Activated T-cell treated with anti-CD3 and anti-CD28 coated beads, Interleukin-2, amount 50 U/mL, for 72 hours (primary cell): Measurements from ENCODE around the gene PEAK3. TPM values are rescaled to one million over a fixed set of nuclear protein-coding genes. Genes with fewer than 3 reads are reported as not detected.

Experiments used
- ATAC-seq, 2 donors: fragments of 150-1000 bp; cut with Tn5 transposase; replicated peaks in 1 of 2; 2 replicates each; pipeline ENCODE4 v1.10.0; 2021; ENCODE audit warnings: moderate library complexity in 2 of 2, mild to moderate bottlenecking in 1 of 2
- DNase-seq, 2 donors: peaks; one replicate each; pipeline ENCODE4 v3.0.0; 2021 to 2022; ENCODE audit warnings: mixed read lengths in 1 of 2
- H3K27ac Mint-ChIP-seq: one replicate; pipeline ENCODE4 v1.8.0; 2022; ENCODE audit warnings: mild to moderate bottlenecking, moderate library complexity, mixed read lengths
- H3K27me3 Mint-ChIP-seq: one replicate; pipeline ENCODE4 v1.8.0; 2022; ENCODE audit warnings: low read depth, mixed read lengths
- H3K36me3 Mint-ChIP-seq, 2 donors: one replicate each; pipeline ENCODE4 v1.8.0; 2022; ENCODE audit warnings: mixed read lengths in 2 of 2, mild to moderate bottlenecking in 1 of 2; ENCODE audit not compliant: insufficient read depth in 2 of 2
- H3K4me1 Mint-ChIP-seq: one replicate; pipeline ENCODE4 v1.8.0; 2022; ENCODE audit warnings: low read depth, mixed read lengths
- H3K4me3 Mint-ChIP-seq, 2 donors: one replicate each; pipeline ENCODE4 v1.8.0; 2022; ENCODE audit warnings: mild to moderate bottlenecking in 2 of 2, mixed read lengths in 2 of 2, moderate library complexity in 2 of 2
- H3K9me3 Mint-ChIP-seq, 2 donors: one replicate each; pipeline ENCODE4 v1.8.0; 2022; ENCODE audit warnings: mixed read lengths in 2 of 2
- total RNA-seq, 2 donors: library from RNA; stranded (reverse); gene quantifications; one replicate each; pipeline ENCODE4 v1.2.3, GENCODE V29; 2022

PEAK3 gene
- total RNA-seq, 2 donors from 2014 or later, result 0.09 TPM; not detected in 1

DNA sequence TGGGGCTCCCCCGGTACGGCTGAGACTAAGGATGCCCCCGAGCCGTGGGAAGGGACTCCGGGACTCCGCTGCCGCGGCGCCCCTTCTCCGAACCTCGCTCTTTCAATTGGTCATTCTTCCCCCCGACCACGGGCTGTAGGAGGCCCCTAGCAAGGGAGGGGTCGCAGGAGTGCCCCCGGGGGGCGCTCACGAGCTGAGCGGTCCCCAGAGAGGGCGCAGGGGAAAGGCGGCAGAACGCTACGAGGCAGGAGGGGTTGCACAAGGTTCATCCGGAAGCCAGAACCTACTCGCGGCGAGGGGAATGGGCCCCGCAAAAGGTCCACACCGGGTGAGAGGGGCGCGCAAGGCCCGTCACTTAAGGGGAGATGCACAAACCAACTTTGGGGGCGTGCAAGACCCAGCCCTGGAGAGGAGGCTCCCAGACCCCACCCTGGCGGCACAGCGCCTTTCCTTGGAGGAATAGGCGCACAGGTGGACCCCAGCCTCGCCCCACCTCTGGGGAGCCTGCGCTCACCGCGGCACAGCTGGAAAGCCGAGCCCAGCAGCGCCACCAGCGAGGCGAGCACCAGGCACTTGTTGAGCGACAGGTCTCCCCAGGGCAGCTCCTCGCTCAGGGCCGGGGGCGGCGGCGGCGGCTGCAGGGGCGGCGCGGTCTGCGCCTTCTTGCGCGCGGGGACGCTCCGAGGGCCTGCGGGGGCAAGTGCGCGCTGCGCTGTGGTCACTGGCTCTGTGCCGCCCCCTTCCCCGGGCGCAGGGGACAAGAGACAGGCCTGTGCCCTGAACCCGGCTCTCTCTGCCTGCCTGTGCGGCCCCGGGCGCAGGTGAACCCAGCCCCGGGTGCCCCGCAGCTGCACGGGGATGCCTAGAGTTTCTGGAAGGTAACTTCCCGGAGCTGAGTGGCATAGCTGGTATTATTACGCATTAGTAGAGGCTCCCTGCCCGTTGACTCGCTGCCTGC, 28.6 kb downstream of the PEAK3 start:
- DNase-seq (peak; percentile 57 to 68), ATAC-seq (peak; percentile 34 to 55)
- H3K36me3 Mint-ChIP-seq, result no peaks in the 10 kb centered on the region
- peak overlapping the region; percentile 74 to 82 for H3K4me3 Mint-ChIP-seq
- H3K4me1 Mint-ChIP-seq, result peaks cover 24% of the 10 kb centered on the region
- no peak overlapping the region for H3K27ac Mint-ChIP-seq
- no peaks in the 10 kb centered on the region for H3K9me3 Mint-ChIP-seq
- no peaks in the 10 kb centered on the region for H3K27me3 Mint-ChIP-seq

DNA sequence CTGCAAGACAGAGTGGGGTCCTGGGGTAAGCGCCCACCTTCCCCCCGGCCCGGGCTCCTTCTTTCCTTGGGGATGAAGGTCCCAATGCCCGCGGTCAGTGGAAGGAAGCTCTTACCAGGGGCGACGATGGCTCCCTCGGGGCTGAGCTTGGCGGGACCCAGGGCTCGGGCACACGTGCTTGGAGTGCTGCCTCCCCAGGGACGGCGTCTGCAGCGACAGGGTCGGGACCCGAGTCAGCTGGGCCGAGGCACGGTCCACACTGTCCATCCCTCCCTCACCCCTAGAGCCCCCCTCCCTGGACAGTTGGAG, 29.2 kb downstream of the PEAK3 start:
- Mint-ChIP-seq H3K27ac (no peak overlapping the region), H3K4me1 (peaks cover 18% of the 10 kb centered on the region), H3K36me3 (no peaks in the 10 kb centered on the region), H3K27me3 (no peaks in the 10 kb centered on the region), H3K9me3 (no peaks in the 10 kb centered on the region), H3K4me3 (peak overlapping the region; percentile 74 to 82)
- peak; percentile 20 to 27 for ATAC-seq
- DNase-seq, result no peak

DNA sequence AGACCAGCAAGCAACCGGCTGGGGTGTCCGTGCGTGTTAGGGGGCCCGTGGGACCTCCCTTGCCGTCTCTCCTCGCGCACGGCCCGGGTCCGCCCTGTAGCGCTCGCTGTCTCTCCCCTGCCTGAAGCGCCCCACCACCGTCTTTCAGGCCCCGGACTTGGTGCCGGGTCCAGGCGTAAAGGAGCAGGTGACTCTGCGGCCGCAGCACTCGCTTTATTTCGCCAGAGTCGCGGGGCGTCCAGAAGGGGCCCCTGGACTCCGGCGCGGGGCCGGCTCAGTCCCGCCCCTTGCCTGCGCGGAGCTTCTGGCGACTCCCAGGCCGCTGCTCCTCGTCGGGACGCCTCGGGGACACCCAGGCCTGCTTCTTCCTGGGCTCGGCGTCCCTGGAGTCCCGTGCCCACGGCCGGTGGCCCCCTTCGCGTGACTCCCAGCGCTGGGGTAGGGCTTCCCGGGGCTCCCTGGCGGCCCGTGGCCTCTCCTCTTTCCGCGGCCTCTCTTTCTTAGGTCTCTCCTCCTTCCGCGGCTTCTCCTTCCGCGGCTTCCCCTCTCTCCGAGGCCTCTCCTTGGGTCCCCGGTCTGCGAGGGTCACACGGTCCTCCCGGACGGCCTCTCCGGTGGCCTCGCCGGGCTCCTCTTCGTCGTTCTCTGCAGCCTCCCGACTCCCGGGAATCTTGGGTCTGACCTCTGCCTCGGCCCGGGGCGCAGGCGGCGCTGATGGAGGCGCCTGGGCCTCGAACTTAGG, 29.7 kb downstream of the PEAK3 start:
- Mint-ChIP-seq H3K36me3 (no peaks in the 10 kb centered on the region), H3K4me1 (peaks cover 13% of the 10 kb centered on the region), H3K9me3 (no peaks in the 10 kb centered on the region), H3K4me3 (peak overlapping the region; percentile 74 to 82), H3K27me3 (no peaks in the 10 kb centered on the region), H3K27ac (no peak overlapping the region)
- DNase-seq (no peak), ATAC-seq (peak; percentile 6 to 13)

DNA sequence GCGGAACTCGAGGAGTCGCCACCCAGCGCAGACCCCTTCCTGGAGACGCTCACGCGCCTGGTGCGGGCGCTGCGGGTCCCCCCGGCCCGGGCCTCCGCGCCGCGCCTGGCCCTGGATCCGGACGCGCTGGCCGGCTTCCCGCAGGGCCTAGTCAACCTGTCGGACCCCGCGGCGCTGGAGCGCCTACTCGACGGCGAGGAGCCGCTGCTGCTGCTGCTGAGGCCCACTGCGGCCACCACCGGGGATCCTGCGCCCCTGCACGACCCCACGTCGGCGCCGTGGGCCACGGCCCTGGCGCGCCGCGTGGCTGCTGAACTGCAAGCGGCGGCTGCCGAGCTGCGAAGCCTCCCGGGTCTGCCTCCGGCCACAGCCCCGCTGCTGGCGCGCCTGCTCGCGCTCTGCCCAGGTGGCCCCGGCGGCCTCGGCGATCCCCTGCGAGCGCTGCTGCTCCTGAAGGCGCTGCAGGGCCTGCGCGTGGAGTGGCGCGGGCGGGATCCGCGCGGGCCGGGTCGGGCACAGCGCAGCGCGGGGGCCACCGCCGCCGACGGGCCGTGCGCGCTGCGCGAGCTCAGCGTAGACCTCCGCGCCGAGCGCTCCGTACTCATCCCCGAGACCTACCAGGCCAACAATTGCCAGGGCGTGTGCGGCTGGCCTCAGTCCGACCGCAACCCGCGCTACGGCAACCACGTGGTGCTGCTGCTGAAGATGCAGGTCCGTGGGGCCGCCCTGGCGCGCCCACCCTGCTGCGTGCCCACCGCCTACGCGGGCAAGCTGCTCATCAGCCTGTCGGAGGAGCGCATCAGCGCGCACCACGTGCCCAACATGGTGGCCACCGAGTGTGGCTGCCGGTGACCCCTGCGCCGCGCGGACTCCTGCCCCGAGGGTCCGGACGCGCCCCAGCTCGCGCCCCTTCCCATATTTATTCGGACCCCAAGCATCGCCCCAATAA, 30.6 kb downstream of the PEAK3 start:
- no peak overlapping the region for H3K27ac Mint-ChIP-seq
- H3K4me1 Mint-ChIP-seq, result peaks cover 10% of the 10 kb centered on the region
- H3K27me3 Mint-ChIP-seq, result no peaks in the 10 kb centered on the region
- no peaks in the 10 kb centered on the region for H3K36me3 Mint-ChIP-seq
- ATAC-seq, result peak; percentile 22
- peak; percentile 32 to 38 for DNase-seq
- H3K9me3 Mint-ChIP-seq, result no peaks in the 10 kb centered on the region
- H3K4me3 Mint-ChIP-seq, result peak overlapping the region; percentile 74 to 82

DNA sequence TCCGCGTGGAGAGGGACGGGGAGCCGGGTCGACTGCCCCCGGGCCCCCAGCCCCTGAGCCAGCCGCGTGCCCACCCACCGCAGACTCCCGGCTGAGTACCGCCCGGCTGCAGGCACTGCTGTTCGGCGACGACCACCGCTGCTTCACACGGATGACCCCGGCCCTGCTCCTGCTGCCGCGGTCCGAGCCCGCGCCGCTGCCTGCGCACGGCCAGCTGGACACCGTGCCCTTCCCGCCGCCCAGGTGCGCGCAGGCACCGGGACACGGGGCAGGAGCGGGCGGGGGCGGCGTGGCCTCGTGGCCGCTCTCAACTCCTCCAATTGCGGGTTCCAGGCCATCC, 31.2 kb downstream of the PEAK3 start:
- ATAC-seq (no peak), DNase-seq (no peak)
- no peaks in the 10 kb centered on the region for H3K9me3 Mint-ChIP-seq
- H3K27ac Mint-ChIP-seq, result no peak overlapping the region
- no peaks in the 10 kb centered on the region for H3K36me3 Mint-ChIP-seq
- no peaks in the 10 kb centered on the region for H3K27me3 Mint-ChIP-seq
- H3K4me1 Mint-ChIP-seq, result peaks cover 10% of the 10 kb centered on the region
- peak overlapping the region in 1 of 2 donors; percentile 49 for H3K4me3 Mint-ChIP-seq

DNA sequence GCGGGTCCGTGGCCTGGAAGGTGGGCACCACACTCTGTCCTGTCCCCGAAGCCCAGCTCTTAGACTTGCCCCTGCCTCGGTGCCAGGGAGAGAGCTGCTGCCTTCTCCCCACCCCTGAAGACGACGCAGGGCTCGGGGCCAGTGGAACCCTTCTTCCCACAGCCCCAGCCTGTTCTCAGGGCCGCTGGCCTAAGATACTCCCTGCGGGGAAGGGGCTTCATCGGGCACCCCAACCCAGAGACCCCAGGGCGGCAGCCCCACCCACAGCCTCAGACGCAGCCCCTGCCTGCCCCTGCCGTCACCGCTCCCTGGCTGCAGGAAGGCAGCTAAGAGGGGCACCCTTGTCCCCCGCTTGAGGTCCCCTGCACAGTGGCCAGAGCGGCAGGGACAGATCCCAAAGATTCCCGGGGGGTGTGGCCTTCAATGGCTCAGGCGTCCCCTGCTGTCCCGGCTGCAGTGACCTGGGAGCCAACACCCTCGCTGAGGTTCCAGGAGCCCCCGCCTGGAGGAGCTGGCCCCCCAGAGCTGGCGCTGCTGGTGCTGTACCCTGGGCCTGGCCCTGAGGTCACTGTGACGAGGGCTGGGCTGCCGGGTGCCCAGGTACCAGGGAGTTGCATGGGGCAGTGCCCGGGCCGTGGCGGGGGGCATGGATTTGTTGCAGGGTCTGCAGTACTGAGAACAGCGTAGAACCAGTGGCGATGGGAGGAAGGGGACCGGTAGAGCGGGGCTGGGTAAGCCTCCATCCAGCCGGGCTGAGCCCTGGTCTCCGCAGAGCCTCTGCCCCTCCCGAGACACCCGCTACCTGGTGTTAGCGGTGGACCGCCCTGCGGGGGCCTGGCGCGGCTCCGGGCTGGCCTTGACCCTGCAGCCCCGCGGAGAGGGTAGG, 31.9 kb downstream of the PEAK3 start:
- no peaks in the 10 kb centered on the region for H3K9me3 Mint-ChIP-seq
- no peaks in the 10 kb centered on the region for H3K27me3 Mint-ChIP-seq
- no peak overlapping the region for H3K27ac Mint-ChIP-seq
- ATAC-seq (no peak), DNase-seq (no peak)
- no peaks in the 10 kb centered on the region for H3K36me3 Mint-ChIP-seq
- H3K4me3 Mint-ChIP-seq, result peak overlapping the region in 1 of 2 donors; percentile 49
- peaks cover 10% of the 10 kb centered on the region for H3K4me1 Mint-ChIP-seq

DNA sequence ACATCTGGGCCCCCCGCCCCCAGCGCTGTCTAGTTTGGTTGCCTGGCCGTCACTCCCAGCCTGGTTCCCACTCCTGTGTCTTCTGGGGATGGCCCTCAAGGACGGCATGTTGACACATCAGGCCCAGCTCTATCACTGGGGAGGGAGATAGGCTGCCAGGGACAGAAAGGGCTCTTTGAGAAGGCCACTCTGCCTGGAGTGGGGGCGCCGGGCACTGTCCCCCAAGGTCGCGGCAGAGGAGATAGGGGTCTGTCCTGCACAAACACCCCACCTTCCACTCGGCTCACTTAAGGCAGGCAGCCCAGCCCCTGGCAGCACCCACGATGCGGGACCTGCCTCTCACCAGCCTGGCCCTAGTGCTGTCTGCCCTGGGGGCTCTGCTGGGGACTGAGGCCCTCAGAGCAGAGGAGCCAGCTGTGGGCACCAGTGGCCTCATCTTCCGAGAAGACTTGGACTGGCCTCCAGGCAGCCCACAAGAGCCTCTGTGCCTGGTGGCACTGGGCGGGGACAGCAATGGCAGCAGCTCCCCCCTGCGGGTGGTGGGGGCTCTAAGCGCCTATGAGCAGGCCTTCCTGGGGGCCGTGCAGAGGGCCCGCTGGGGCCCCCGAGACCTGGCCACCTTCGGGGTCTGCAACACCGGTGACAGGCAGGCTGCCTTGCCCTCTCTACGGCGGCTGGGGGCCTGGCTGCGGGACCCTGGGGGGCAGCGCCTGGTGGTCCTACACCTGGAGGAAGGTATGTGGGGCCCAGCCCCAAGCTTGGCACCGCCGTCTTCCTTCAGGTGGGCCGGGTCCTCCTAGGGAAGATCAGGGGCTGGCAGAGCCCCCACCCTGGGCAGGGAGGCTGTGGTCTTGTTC, 32.7 kb downstream of the PEAK3 start, which contains the start of gene AMH:
Gene AMH (plus strand): TSS at position 314 of the 857 bp plus-strand sequence. CDS start 10 bp downstream, at position 324.
- Mint-ChIP-seq H3K27me3 (no peaks in the 10 kb centered on the region), H3K4me1 (peaks cover 9% of the 10 kb centered on the region), H3K9me3 (no peaks in the 10 kb centered on the region), H3K4me3 (no peak within 1 kb of the TSS), H3K36me3 (peaks cover 0 to 2% of the 10 kb centered on the region in 2 donors), H3K27ac (no peak within 1 kb of the TSS)
- DNase-seq, result no peak
- ATAC-seq, result no peak

DNA sequence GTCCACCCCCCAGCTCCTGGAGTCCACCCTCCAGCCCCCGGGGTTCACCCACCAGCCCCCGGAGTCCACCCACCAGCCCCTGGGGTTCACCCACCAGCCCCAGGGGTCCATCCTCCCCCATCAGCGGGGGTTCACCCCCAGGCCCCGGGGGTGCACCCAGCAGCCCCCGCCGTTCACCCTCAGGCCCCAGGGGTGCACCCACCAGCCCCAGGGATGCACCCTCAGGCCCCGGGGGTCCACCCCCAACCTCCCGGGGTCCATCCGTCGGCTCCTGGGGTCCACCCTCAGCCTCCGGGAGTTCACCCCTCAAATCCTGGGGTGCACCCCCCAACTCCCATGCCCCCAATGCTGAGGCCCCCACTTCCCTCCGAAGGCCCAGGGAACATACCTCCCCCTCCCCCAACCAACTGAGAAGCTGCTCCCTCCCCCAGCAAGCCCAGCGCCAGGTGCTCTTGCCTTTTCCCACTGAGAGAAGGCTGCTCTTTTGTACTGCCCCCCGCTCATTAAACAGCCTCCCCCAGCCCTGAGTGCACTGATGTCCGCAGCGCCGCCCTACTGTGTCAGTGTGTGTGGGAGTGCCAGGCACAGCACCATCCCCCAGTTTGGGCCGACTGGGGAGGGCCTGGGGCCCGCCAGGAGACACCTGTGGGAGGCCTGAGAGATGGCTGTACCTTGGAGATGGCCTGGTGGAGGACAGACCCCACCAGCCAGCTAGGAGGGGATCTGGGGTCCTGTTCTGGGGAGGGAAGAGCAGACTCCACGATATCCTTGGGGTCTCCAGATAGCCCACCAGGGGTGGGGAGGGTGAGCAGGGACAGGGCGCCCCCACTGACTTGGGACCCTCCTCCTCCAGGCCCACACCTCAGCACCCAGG, 33.6 kb downstream of the PEAK3 start:
- H3K4me3 Mint-ChIP-seq, result no peak overlapping the region
- peaks cover 0 to 2% of the 10 kb centered on the region in 2 donors for H3K36me3 Mint-ChIP-seq
- peaks cover 4% of the 10 kb centered on the region for H3K4me1 Mint-ChIP-seq
- H3K27me3 Mint-ChIP-seq, result no peaks in the 10 kb centered on the region
- ATAC-seq (no peak), DNase-seq (no peak)
- H3K9me3 Mint-ChIP-seq, result no peaks in the 10 kb centered on the region
- H3K27ac Mint-ChIP-seq, result no peak overlapping the region

DNA sequence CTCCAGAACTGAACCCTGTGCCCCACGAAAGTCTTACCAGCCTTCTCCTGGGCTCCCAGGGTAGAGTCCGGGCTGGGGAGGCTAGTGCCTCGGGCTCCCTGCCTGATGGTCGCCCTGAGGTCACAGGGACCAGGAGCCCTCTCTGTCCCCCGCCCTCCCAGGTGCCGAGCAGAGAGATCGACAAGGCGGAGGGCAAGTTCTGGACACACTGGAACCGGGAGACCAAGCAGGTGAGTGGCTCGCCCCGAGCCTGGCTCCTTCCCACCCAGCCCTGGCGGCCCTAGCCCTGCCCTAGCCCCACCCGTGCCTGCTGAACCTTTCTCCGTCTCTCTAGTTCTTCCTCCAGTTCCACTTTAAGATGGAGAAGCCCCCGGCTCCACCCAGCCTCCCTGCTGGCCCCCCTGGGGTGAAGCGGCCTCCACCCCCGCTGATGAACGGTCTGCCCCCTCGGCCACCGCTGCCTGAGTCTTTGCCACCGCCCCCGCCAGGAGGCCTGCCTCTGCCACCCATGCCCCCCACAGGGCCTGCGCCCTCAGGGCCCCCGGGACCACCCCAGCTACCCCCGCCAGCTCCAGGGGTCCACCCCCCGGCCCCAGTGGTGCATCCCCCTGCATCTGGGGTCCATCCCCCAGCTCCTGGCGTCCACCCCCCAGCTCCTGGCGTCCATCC, 34.4 kb downstream of the PEAK3 start:
- ATAC-seq (no peak), DNase-seq (no peak)
- no peak overlapping the region for H3K4me3 Mint-ChIP-seq
- peaks cover 3% of the 10 kb centered on the region for H3K4me1 Mint-ChIP-seq
- no peak overlapping the region for H3K27ac Mint-ChIP-seq
- H3K27me3 Mint-ChIP-seq, result no peaks in the 10 kb centered on the region
- no peaks in the 10 kb centered on the region for H3K9me3 Mint-ChIP-seq
- H3K36me3 Mint-ChIP-seq, result peaks cover 0 to 2% of the 10 kb centered on the region in 2 donors

DNA sequence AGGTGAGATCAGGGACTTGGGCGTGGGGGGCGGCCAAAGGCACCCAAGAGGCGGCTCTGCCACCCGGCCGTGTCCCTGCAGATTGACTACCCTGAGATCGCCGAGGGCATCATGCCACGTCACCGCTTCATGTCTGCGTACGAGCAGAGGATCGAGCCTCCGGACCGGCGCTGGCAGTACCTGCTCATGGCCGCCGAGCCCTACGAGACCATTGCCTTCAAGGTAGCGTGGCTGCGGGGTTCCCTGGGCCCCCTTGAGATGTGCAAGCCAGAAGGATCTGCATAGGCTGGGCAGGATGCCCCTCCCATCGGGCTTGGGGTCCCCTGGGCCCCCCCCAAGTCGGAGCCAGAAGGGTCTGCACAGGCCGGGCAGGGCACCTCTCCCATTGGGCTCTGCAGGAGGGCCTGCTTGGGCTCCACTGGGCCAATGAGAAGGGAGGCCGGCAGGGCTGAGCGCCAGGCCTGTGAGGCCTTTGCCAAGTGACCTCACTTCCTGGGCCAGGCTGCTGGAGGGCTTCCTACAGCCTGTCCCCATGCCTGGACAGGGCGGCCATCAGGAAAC, 35.1 kb downstream of the PEAK3 start:
- DNase-seq (no peak), ATAC-seq (no peak)
- Mint-ChIP-seq H3K9me3 (no peaks in the 10 kb centered on the region), H3K36me3 (peaks cover 0 to 2% of the 10 kb centered on the region in 2 donors), H3K4me1 (peaks cover 6% of the 10 kb centered on the region), H3K4me3 (no peak overlapping the region), H3K27ac (no peak overlapping the region), H3K27me3 (no peaks in the 10 kb centered on the region)
